Sigmoid colon (tissue), 4 donors: ENCODE results near the gene DGCR2.

Experiments used
- POLR2AphosphoS5 ChIP-seq, 4 donors: sonication (generic); formaldehyde crosslinking; IDR thresholded peaks; one replicate each; pipeline ENCODE4 v1.6.1; 2017; ENCODE audit warnings: antibody characterized with exemption in 4 of 4
- TF ChIP-seq, protein P1 (sequence below), 4 experiments: fragments of 450-650 bp in 3 of 4; fragments of 200-600 bp in 1 of 4; IDR thresholded peaks; one replicate each; pipeline ENCODE4 v1.5.1; 2016 to 2019; ENCODE audit warnings: antibody characterized with exemption in 4 of 4, mild to moderate bottlenecking in 3 of 4, moderate library complexity in 2 of 4

DNA sequence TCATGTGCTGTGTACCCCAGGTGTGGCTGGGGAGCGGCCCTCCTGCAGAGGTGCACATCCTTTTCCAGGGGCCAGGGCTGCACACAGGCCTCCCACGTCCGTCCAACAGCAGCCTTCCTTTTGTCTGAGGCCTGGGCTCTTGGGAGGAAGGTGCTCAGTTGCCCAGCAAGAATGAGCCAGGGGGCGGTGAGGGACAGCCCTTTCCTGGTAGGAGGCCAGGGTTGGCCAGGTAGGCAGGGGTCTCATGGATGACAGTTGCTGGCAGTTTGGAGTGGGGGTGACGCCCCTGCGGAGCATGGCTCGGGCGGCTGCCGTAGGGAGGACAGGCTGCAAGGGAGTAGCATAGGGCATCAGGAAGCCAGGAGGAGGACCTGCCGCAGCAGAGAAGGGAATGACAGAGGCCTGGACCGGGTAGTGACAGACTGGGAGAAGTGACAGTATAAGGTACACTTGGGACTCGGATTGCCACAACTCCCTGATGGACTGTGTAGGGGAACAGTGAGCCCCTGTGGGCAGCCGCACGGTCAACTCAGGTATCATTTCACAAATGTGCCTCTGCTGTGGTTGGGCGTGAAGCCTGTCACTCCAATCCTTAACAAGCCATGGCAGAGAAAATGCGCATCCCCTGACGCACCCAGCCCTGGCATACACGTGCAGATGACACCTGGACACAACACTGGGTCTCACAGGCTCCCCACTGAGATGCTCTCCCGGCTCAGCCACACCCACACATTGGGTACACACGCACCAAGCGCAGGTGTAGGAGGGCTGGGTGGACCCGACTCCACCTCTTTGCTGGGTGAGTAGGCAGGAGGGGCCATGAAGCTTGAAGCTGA is 79.7 kb downstream of the DGCR2 start:
- TF ChIP-seq, protein P1, sequence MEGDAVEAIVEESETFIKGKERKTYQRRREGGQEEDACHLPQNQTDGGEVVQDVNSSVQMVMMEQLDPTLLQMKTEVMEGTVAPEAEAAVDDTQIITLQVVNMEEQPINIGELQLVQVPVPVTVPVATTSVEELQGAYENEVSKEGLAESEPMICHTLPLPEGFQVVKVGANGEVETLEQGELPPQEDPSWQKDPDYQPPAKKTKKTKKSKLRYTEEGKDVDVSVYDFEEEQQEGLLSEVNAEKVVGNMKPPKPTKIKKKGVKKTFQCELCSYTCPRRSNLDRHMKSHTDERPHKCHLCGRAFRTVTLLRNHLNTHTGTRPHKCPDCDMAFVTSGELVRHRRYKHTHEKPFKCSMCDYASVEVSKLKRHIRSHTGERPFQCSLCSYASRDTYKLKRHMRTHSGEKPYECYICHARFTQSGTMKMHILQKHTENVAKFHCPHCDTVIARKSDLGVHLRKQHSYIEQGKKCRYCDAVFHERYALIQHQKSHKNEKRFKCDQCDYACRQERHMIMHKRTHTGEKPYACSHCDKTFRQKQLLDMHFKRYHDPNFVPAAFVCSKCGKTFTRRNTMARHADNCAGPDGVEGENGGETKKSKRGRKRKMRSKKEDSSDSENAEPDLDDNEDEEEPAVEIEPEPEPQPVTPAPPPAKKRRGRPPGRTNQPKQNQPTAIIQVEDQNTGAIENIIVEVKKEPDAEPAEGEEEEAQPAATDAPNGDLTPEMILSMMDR (IDR thresholded peaks at IDR 0.05), result no peak
- no peak for TF ChIP-seq POLR2AphosphoS5 (IDR thresholded peaks at IDR 0.05)
